Right lobe of liver (tissue), 6 donors: ENCODE results near the gene PRCP. TPM values are rescaled to one million over a fixed set of nuclear protein-coding genes. Genes with fewer than 3 reads are reported as not detected.

Source experiments
- ATAC-seq, 4 donors: fragments of 200-7000 bp; cut with Tn5 transposase; one replicate each; pipeline ENCODE4 v1.9.1; 2020; ENCODE audit warnings: mild to moderate bottlenecking in 4 of 4, moderate library complexity in 4 of 4
- DNase-seq, 3 donors: peaks; one replicate each; pipeline ENCODE4 v3.0.0-alpha.2; 2020
- H3K27ac ChIP-seq, 3 donors: fragments of 200-600 bp; one replicate each; pipeline ENCODE4 v1.8.0; 2022
- H3K27me3 ChIP-seq, 2 donors: fragments of 200-600 bp; one replicate each; pipeline ENCODE4 v1.8.0; 2022
- H3K36me3 ChIP-seq, 4 donors: fragments of 200-600 bp; sonication (generic) in 1 of 4; one replicate each; pipeline versions ENCODE4 v1.5.1 to v1.8.0; 2017 to 2022; ENCODE audit warnings: control low read depth in 1 of 4
- H3K4me1 ChIP-seq, 4 donors: fragments of 200-600 bp; sonication (generic) in 1 of 4; one replicate each; pipeline versions ENCODE4 v1.5.1 to v1.8.0; 2017 to 2022; ENCODE audit warnings: control low read depth in 1 of 4
- H3K4me3 ChIP-seq, 3 donors: fragments of 200-600 bp; one replicate each; pipeline ENCODE4 v1.8.0; 2022
- H3K9me3 ChIP-seq, 4 donors: fragments of 200-600 bp; sonication (generic) in 1 of 4; one replicate each; pipeline versions ENCODE4 v1.5.1 to v1.8.0; 2017 to 2022; ENCODE audit warnings: control low read depth in 1 of 4
- POLR2A ChIP-seq: fragments of 450-650 bp; IDR thresholded peaks from one replicate; pipeline ENCODE4 v1.6.1; 2017; ENCODE audit warnings: antibody characterized with exemption, mild to moderate bottlenecking
- WGBS: methylation state at CpG from one replicate; pipeline ENCODE4 v1.1.6; 2018; ENCODE audit warnings: low coverage, low lambda C conversion rate; ENCODE audit not compliant: insufficient coverage; ENCODE audit errors: missing lambda C conversion rate; 5-methylcytosine and 5-hydroxymethylcytosine counted together
- intact Hi-C, 2 donors: fragments of 100-400 bp; cut with DNase I; formaldehyde crosslinking; loops; one replicate each; pipeline versions ENCODE4 v1.11.2 to v1.14.1; 2022
- total RNA-seq, 6 experiments: library from RNA; depleted of rRNA in 2 of 6; stranded (reverse); fragments of >200 nt in 2 of 6; fragmentation: NEBNext Ultra II Directional in 3 of 6; extraction: Animal tissue kit (Norgen Biotek cat#: 25700) in 3 of 6; gene quantifications; one replicate each; pipeline versions ENCODE4 v1.1.0 to v1.2.4, GENCODE V29; 2016 to 2023
- TF ChIP-seq, protein P1 (sequence below), 4 donors: fragments of 200-600 bp in 3 of 4; fragments of 450-650 bp in 1 of 4; IDR thresholded peaks; one replicate each; pipeline versions ENCODE4 v1.5.1 to v1.8.0; 2016 to 2022; ENCODE audit warnings: antibody characterized with exemption in 4 of 4, mild to moderate bottlenecking in 2 of 4
- donor health status: DM: no; HTN: yes; CAD: no.
- donor health status: DM: no; HTN: no; CAD: no.
- donor health status: DM: no; HTN: no; CAD: no.
- donor health status: DM: no; HTN: yes; CAD: no.
- donor health status: DM: no; HTN: yes; CAD: no.

PRCP gene
- total RNA-seq, 6 experiments from 2014 or later = 35.4 to 84.9 (median 49.4) TPM

DNA sequence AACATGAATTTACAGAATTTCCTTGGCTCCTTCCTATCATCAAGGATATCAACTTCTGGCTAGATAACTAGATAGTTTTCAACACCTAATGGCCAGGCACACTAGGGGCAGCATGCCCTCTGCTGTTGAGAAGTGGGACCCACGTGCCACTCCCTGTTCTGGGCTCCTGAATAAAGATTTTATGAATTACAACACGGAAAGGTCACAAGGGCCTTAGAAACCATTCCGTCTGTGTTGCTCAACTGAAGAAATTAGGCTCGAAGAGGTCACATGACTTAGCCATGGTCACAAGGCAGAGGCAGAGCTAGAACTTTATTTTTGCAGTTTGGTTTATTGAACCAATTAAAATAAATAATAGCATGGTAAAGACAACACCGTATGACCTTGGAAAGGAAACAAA is 36.0 kb downstream of the PRCP start:
- peak; percentile 44 to 65 (median 54) for DNase-seq
- H3K4me1 ChIP-seq = peaks cover 0 to 15% (median 2%) of the 10 kb centered on the region in 4 donors
- ATAC-seq = peak; percentile 87 to 94 (median 89)
- 6% methylated on average over 5 of the region's 5 CpGs for WGBS
- TF ChIP-seq, protein P1, sequence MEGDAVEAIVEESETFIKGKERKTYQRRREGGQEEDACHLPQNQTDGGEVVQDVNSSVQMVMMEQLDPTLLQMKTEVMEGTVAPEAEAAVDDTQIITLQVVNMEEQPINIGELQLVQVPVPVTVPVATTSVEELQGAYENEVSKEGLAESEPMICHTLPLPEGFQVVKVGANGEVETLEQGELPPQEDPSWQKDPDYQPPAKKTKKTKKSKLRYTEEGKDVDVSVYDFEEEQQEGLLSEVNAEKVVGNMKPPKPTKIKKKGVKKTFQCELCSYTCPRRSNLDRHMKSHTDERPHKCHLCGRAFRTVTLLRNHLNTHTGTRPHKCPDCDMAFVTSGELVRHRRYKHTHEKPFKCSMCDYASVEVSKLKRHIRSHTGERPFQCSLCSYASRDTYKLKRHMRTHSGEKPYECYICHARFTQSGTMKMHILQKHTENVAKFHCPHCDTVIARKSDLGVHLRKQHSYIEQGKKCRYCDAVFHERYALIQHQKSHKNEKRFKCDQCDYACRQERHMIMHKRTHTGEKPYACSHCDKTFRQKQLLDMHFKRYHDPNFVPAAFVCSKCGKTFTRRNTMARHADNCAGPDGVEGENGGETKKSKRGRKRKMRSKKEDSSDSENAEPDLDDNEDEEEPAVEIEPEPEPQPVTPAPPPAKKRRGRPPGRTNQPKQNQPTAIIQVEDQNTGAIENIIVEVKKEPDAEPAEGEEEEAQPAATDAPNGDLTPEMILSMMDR (IDR thresholded peaks at IDR 0.05) = peak; percentile 41 to 63 (median 44)
- TF ChIP-seq POLR2A = no peak
- intact Hi-C loops = no loop called here
- H3K36me3 ChIP-seq = no peaks in the 10 kb centered on the region
- H3K9me3 ChIP-seq = no peaks in the 10 kb centered on the region
- H3K27me3 ChIP-seq = no peaks in the 10 kb centered on the region
- no peak overlapping the region for H3K4me3 ChIP-seq
- peak overlapping the region in 1 of 3 donors; percentile 9 for H3K27ac ChIP-seq

DNA sequence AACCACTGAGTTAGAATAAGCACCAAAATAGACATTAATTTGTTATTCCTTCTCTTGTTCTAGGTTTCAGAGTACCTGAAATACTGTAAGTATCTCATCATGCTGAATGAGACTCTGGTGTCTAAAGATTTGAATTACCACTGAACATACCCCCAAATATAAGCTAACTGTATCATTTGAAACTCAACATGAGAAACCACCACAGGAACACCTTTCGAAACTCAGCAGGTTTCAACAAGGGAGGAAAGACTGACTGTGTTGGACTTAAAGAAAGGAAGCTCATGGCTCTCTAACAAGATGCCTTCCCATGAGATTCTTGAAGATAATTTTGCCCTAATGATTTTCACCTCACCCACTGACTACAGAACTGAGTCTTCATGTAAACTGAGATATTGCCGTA is 37.0 kb downstream of the PRCP start:
- ATAC-seq = no peak
- H3K27me3 ChIP-seq = no peaks in the 10 kb centered on the region
- 88% methylated on average over 2 of the region's 2 CpGs for WGBS
- no peak overlapping the region for H3K27ac ChIP-seq
- peaks cover 0 to 10% (median 2%) of the 10 kb centered on the region in 4 donors for H3K4me1 ChIP-seq
- no peak overlapping the region for H3K4me3 ChIP-seq
- no peak for DNase-seq
- TF ChIP-seq POLR2A = no peak
- TF ChIP-seq, protein P1 (IDR thresholded peaks at IDR 0.05) = no peak
- H3K9me3 ChIP-seq = no peaks in the 10 kb centered on the region
- H3K36me3 ChIP-seq = no peaks in the 10 kb centered on the region
- intact Hi-C loops = no loop called here

DNA sequence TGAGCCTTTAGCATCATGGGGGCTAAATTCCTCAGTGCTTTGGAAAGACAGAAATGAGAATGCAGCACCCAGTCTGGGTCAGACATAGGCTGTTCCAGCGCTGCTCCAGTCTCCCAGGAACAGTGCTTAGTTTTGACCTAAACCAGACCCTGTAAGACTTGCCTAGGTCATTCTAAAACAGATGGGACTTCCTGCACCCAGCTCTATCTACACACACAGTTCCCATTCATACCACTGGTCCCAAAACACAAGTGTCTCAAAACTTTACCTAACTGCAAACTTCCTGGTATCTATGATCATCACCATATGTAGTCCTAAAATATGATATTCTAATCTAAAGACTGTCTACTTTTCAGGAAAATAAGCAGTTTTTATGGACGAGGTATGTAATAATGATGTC is 37.9 kb downstream of the PRCP start:
- no peak overlapping the region for H3K27ac ChIP-seq
- intact Hi-C loops = no loop called here
- no peaks in the 10 kb centered on the region for H3K27me3 ChIP-seq
- TF ChIP-seq, protein P1 (IDR thresholded peaks at IDR 0.05) = no peak
- TF ChIP-seq POLR2A = no peak
- ATAC-seq (no peak), DNase-seq (no peak)
- H3K4me1 ChIP-seq = peaks cover 0 to 10% (median 2%) of the 10 kb centered on the region in 4 donors
- no peaks in the 10 kb centered on the region for H3K36me3 ChIP-seq
- no peaks in the 10 kb centered on the region for H3K9me3 ChIP-seq
- H3K4me3 ChIP-seq = no peak overlapping the region
- WGBS = 87% methylated on average over 2 of the region's 2 CpGs

DNA sequence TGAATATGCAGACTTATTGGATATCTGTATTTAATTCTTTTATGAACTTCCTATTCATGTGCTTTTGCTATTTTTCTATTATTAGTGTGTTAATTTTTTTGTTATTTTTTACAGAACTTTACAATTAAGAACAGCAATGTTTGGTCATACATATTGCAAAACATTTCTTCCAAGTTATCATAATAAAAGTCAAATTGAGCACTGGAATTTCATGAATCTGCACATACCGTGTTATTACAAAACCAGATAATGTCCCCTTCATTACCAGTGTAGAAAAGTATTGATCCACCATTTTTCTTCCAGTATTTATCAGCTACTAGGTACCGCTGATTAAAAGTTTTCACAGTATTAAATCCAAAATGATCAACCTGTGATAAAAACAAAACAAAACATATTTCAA is 40.5 kb downstream of the PRCP start:
- Histone ChIP-seq H3K27me3 (no peaks in the 10 kb centered on the region), H3K4me3 (no peak overlapping the region), H3K36me3 (no peaks in the 10 kb centered on the region), H3K9me3 (no peaks in the 10 kb centered on the region), H3K4me1 (peaks cover 0 to 9% (median 1%) of the 10 kb centered on the region in 4 donors), H3K27ac (no peak overlapping the region)
- 68% methylated on average over 2 of the region's 2 CpGs for WGBS
- ATAC-seq (no peak), DNase-seq (no peak)
- TF ChIP-seq, protein P1 (IDR thresholded peaks at IDR 0.05) = no peak
- no peak for TF ChIP-seq POLR2A
- intact Hi-C loops = no loop called here
